Measurements from ENCODE around the gene LSM7.

DNA sequence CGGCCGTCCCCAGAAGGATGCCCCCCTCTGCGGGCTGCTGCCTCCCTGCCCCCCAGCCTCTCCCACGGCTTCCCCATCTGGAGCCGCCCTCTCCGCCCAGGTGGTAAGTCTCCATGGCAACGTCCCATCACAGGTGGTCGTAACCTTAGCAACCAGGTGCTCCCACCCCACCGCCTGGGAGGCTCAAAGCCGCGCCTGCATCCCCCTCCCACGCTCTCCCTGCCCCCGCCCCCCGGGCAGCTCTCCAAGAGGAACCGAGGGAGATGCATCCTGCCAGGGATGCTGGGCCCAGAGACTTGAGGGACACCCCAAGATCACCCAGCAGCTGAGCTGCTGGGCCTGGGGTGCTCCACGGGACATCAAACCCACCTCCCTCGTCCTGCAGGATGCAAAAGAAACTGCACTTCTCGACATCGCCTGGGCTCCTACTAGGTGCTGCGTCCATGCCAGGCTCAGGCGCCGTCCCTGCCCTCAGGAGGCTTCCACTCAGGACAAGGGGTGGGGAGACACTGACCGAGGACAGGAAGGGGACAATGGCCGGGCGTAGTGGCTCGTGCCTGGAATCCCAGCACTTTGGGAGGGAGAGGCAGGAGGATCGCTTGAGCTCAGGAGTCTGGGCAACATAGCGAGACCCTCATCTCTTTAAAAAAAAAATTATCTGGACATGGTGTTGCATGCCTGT is 15.4 kb downstream of the LSM7 start:
- TF ChIP-seq, protein P1, sequence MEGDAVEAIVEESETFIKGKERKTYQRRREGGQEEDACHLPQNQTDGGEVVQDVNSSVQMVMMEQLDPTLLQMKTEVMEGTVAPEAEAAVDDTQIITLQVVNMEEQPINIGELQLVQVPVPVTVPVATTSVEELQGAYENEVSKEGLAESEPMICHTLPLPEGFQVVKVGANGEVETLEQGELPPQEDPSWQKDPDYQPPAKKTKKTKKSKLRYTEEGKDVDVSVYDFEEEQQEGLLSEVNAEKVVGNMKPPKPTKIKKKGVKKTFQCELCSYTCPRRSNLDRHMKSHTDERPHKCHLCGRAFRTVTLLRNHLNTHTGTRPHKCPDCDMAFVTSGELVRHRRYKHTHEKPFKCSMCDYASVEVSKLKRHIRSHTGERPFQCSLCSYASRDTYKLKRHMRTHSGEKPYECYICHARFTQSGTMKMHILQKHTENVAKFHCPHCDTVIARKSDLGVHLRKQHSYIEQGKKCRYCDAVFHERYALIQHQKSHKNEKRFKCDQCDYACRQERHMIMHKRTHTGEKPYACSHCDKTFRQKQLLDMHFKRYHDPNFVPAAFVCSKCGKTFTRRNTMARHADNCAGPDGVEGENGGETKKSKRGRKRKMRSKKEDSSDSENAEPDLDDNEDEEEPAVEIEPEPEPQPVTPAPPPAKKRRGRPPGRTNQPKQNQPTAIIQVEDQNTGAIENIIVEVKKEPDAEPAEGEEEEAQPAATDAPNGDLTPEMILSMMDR (IDR thresholded peaks at IDR 0.05): no peak
- no peak for TF ChIP-seq EP300 (IDR thresholded peaks at IDR 0.05)
- no peak for TF ChIP-seq POLR2A (IDR thresholded peaks at IDR 0.05)
